GM18873 (cell line): ENCODE results near the gene MAP2K6.

Experiments used
- ATAC-seq: cut with Tn5 transposase; IDR thresholded peaks from one replicate; pipeline ENCODE4 v1.9.1; 2021; ENCODE audit warnings: mild to moderate bottlenecking, moderate library complexity, moderate number of reproducible peaks; ENCODE audit not compliant: unreplicated experiment, low FRiP score

MAP2K6 gene

GRCh38 chr17:69424287-69425041 is 10.0 kb downstream of the MAP2K6 start:
- no peak for ATAC-seq

- ATAC-seq = no peak
These were observed 11.5 kb downstream of the MAP2K6 start for GRCh38 chr17:69425978-69426377.

- ATAC-seq = no peak
These were observed 13.1 kb downstream of the MAP2K6 start for GRCh38 chr17:69427486-69428197.

DNA sequence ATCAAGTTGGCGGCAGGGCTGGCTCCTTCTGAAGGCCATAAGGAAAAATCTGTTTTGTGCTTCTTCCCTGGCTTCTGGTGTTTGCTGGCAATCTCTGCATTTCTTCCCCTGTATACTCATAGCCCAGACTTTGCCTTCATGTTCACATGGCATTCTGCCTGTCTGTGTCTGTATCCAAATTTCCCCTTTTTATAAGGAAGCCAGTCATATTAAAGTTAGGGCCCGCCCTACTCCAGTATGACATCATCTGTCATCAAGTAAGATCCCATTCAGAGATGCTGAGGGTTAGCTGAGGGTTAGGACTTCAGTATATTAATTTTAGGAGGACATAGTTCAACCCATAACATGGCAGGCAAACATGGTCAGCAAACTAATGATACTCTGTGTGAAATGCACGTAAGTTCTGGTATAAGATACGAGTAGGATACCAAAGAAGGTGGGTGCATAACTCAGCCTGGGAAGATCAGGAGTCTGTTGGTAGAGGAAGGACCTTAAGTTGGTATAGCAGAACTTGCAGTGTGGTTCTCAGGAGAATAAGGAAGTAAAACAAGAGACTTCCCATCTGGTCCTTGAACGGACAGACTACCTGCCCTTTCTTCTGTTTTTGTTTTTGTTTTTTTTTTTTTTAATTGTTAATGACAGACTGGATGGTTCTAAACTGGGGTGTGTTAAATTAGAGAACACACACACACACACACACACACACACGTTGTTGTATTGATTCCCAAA is 13.9 kb downstream of the MAP2K6 start:
- no peak for ATAC-seq

GRCh38 chr17:69430488-69430887 is 16.0 kb downstream of the MAP2K6 start:
- ATAC-seq = no peak

- ATAC-seq = no peak
These were observed 17.3 kb downstream of the MAP2K6 start for GRCh38 chr17:69431835-69432234.

DNA sequence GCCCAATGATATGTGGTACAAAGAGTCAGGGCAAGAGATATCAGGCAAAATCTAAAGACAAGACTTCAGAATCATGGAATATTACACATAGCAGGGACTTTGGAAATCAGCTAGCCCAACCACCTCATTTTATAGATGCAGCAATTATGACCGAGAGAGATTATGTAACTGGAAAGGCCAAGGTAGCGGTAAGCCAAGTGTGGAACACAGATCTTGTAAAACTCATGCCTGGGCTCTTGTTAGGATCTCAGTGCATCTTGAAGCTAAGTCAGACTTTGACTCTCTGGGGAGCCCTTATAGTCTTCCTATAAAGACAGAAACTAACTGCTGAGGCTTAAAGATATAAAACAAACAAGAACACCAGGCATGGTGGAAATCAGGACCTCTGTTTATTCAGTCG is 18.6 kb downstream of the MAP2K6 start:
- no peak for ATAC-seq

DNA sequence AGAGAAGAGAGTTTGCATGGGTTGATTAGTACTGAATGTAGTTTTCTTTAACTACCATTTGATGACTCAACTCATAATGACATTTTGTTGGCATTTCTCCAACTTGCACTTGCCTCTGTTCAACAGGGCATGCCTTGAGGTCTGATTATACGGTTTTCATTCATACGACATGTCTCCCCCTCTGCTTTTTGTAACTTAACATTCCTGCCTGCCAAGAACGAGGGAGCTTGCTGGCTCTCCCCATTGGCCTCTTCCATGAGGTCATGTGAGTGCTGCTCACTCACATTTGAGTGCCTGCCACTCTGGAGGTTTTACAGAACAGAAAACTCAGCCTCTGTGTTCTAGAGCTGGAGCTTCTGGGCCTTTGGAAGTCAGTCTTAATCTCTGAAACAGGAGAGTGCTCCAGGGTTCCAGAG is 19.7 kb downstream of the MAP2K6 start:
- ATAC-seq = no peak

DNA sequence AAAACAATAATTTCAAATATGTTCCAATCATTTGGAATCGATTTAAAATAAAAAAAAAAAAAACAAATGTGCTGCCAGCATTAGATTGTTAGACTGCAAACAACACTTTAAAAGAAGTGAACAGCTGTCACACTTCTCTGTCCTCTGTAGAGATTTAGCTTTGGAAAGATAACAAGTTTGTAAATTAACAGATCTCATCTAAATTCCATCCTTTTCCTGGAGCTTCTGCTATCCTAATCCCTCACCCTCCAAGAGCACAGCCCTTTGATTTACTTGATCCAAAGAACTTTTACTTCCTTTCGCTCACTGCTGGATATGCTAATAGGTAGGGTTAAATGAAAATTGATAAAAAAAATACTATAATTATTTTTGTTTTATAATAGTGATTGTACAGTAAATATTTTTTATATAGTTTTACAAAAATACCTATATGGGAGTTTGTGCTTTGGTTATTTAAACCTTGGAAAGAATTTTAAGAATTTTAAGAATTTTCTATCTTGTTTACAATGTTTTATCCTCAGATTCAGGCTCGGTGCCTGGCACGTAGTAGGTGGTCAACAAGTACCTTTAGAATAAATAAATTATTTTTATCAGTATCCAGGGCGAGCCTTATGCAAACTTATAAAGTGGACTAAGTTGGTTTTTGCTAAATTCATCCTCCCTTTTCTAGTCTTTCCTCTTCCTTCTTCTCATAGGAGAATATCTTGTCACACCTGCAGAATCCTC is 21.6 kb downstream of the MAP2K6 start:
- ATAC-seq = no peak

DNA sequence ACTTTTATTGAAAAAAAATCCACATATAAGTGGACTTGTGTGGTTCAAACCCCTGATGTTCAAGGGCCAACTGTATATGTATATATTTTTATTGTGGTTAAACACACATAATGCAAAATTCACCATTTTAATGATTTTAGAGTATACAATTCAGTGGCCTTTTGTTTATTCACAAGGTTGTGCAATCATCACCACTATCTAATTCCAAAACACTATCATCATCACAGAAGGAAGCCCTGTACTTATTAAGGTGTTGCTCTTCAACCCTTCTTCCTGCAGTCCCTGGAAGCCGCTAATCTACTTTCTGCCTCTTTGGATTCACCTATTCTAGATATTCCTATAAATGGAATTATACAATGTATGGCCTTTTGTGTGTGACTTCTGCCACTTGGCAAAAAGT is 23.0 kb downstream of the MAP2K6 start:
- no peak for ATAC-seq

- no peak for ATAC-seq
These were observed 24.3 kb downstream of the MAP2K6 start for GRCh38 chr17:69438776-69439175.

DNA sequence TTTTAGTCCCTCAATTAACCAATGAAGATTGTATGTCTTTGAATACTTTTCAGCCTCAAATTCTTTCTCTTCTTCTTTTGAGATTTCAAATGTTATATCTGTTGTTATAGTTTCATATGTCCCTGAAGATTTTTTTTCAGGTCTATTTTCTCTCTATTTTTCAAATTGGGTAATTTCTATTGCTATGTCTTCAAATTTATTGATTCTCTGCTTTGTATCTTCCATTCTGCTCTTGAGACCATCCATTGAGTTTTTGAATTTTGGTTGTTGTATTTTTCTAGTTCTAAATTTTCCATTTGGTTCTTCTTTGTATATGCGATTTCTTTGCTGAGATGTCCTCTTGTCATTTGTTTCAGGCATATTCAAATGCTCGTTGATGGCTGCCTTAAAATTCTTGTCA is 26.7 kb downstream of the MAP2K6 start:
- ATAC-seq = no peak

DNA sequence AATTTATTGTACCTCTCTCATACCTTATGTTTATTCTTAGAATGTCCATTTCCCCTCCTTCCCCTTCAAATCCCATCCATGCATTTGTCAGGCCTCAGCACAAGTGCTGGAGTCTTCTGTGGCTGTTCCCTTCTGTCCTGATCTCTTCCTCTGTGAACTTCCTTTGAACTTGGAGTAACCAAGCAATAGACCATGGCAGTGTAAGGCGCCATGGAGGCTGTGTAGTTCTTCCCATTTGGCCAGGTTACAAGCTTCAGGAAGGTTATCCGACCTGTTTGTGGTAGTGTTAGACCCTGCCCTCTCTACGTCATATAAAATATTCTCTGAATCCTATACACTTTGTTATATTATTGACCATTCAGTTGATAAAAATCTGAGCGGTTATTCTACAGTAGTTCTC is 28.6 kb downstream of the MAP2K6 start:
- ATAC-seq = no peak

- no peak for ATAC-seq
These were observed 29.5 kb downstream of the MAP2K6 start for GRCh38 chr17:69444023-69444422.

DNA sequence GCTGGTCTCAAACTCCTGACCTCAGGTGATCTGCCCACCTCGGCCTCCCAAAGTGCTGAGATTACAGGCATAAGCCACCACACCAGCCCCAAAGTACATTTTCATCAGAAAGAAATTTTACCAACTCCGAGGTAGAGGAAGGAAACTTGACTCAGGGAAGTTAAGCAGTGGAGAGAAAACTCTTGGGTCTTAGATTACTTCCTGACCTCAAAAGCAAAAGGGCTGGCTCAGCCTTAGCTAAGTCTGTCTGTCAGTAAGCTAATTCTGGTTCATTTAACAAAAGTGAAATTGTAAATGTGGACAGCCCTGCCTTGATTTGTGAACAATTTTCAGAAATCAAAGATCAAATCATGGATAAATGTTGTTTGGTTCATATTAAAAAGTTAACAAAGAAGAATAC is 30.6 kb downstream of the MAP2K6 start:
- ATAC-seq = no peak

DNA sequence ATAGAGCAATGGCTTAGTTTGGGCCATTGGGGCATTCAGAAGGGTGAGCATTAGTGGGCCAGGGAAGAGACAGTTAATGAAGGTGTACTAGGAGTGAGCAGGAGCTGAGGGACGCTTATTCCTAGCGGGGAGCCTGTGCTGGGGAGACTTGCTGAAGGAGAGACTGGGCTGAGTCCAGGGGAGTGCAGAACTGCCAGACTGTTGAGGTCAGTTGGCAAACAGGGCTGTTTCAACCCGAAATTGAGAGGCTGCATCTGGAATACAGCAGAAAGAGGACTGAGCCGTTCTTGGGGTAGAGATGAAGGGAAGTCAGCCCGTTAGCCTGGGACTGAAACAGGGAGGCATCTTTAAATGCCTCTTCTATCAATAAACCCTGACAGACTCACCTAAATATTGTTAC is 33.2 kb downstream of the MAP2K6 start:
- ATAC-seq = no peak

DNA sequence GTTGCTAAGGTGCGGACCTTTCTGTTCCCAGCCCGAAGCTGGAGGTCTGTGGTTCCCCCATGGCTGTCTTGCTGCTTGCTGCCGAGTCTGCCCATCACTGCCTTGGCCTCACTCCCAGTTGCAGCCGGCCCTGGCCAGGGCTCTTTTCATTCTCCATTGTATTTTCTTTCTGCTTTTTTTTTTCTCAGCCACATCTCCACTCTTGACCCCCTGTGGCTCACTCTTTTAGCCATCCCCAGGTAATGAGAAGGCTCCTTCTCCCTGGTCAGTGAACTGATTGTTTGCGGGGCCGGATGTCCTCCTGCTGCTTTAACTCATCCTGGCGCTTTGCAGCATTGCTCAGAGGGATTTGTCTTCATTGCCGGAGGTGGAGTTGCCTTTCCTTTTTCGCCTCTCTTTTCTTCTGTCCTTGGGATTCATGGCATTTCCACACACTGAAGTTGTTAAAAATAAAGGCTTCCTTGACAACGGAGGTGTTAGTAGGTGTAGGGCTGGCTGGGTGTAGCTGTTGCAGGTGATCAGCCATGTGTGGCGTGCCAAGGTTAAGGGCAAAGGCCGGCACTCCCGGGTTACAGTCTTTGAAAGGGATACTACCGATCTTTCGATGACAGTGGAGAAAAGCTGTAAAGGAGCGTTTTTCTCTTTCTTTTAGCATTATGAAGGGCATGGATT is 34.1 kb downstream of the MAP2K6 start:
- no peak for ATAC-seq

DNA sequence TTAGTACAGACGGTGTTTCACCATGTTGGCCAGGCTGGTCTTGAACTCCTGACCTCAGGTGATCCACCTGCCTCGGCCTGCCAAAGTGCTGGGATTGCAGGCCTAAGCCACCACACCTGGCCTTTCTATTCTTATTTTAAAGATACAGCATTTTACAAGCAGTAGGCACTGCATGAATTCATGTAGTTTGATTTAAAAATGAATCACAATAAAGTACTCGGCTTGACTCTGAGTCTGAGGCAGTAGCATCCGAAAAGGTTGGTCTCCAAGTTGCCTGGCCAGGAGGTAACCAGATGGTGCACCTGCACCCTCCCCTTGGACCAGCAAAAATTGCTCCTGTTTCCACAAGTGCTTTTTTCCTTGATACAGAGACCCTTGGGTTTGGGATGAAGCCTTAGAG is 35.6 kb downstream of the MAP2K6 start:
- ATAC-seq = no peak

GRCh38 chr17:69450918-69451317 is 36.4 kb downstream of the MAP2K6 start:
- ATAC-seq = no peak
